IMR-90 (cell line): ENCODE data around the gene PDS5A. TPM values are rescaled to one million over a fixed set of nuclear protein-coding genes. Genes with fewer than 3 reads are reported as not detected.

Experiments used
- ATAC-seq: fragments of 200-7000 bp; cut with Tn5 transposase; 2 replicates; pipeline ENCODE4 v1.9.1; 2020; ENCODE audit warnings: low read depth, mild to moderate bottlenecking, moderate library complexity
- BruUV-seq: library from RNA; stranded (reverse); fragments of 400-500 nt; replicated peaks from 2 replicates; lab custom pipeline; 2021; lab: Mats Ljungman, UMichigan
- CTCF ChIA-PET: fragments of 300-600 bp; formaldehyde crosslinking; extraction: SDS; loops from one replicate; lab custom pipeline; 2021; ENCODE audit warnings: antibody characterized with exemption; lab: Yijun Ruan, JAX
- POLR2A ChIA-PET: fragments of 300-600 bp; sonication (Branson Sonifier 250); formaldehyde crosslinking; loops from one replicate; lab custom pipeline; 2022; ENCODE audit warnings: antibody characterized with exemption; ENCODE audit not compliant: unreplicated experiment; lab: Charles Lee
- DNase-seq: peaks from one replicate; pipeline ENCODE4 v3.0.0; 2013
- H2AFZ ChIP-seq: replicated peaks from 2 replicates; pipeline ENCODE3; 2013; ENCODE audit warnings: low read length, mild to moderate bottlenecking; ENCODE audit not compliant: poor library complexity
- H2AK5ac ChIP-seq: 2 replicates; pipeline ENCODE4 v1.6.1; 2013; ENCODE audit warnings: low read depth, low read length, inconsistent platforms
- H2AK9ac ChIP-seq: replicated peaks from 2 replicates; pipeline ENCODE3; 2013; ENCODE audit warnings: mild to moderate bottlenecking, low read depth, low read length, moderate library complexity; ENCODE audit not compliant: poor library complexity
- H2BK120ac ChIP-seq: 2 replicates; pipeline ENCODE4 v1.6.1; 2013; ENCODE audit warnings: low read depth, low read length, inconsistent platforms
- H2BK15ac ChIP-seq: 3 replicates; pipeline ENCODE4 v1.6.1; 2013; ENCODE audit warnings: low read depth, low read length, inconsistent platforms
- H2BK20ac ChIP-seq: 2 replicates; pipeline ENCODE4 v1.6.1; 2013; ENCODE audit warnings: low read depth, mild to moderate bottlenecking, inconsistent platforms, low read length, moderate library complexity
- H2BK5ac ChIP-seq: 2 replicates; pipeline ENCODE4 v1.6.1; 2013; ENCODE audit warnings: mild to moderate bottlenecking, low read depth, low read length, inconsistent platforms; ENCODE audit not compliant: poor library complexity, severe bottlenecking
- H3K14ac ChIP-seq: replicated peaks from 2 replicates; pipeline ENCODE4 v1.6.1; 2013; ENCODE audit warnings: low read depth, low read length, inconsistent platforms
- H3K18ac ChIP-seq: 2 replicates; pipeline ENCODE4 v1.6.1; 2013; ENCODE audit warnings: low read depth, low read length, control low read depth
- H3K23ac ChIP-seq: 2 replicates; pipeline ENCODE4 v1.6.1; 2013; ENCODE audit warnings: low read depth, low read length, inconsistent platforms
- H3K27ac ChIP-seq: 2 replicates; pipeline ENCODE4 v1.5.1; 2013; ENCODE audit warnings: mild to moderate bottlenecking, control low read depth, low read length; ENCODE audit not compliant: insufficient read depth
- H3K27me3 ChIP-seq: 2 replicates; pipeline ENCODE4 v1.6.1; 2013; ENCODE audit warnings: low read length; ENCODE audit not compliant: control insufficient read depth, insufficient read depth
- H3K36me3 ChIP-seq: 2 replicates; pipeline ENCODE4 v1.6.1; 2013; ENCODE audit warnings: low read length, mixed read lengths; ENCODE audit not compliant: control insufficient read depth, insufficient read depth
- H3K4ac ChIP-seq: 2 replicates; pipeline ENCODE4 v1.6.1; 2013; ENCODE audit warnings: low read depth, low read length, inconsistent platforms
- H3K4me1 ChIP-seq: 2 replicates; pipeline ENCODE4 v1.6.1; 2013; ENCODE audit warnings: low read length, mixed read lengths; ENCODE audit not compliant: control insufficient read depth, insufficient read depth
- H3K4me2 ChIP-seq: 2 replicates; pipeline ENCODE4 v1.6.1; 2013; ENCODE audit warnings: low read depth, mild to moderate bottlenecking, control low read depth, low read length, moderate library complexity
- H3K4me3 ChIP-seq: 2 replicates; pipeline ENCODE4 v1.5.1; 2013; ENCODE audit warnings: low read depth, mild to moderate bottlenecking, control low read depth, low read length, moderate library complexity; ENCODE audit not compliant: insufficient read depth
- H3K56ac ChIP-seq: 2 replicates; pipeline ENCODE4 v1.6.1; 2013; ENCODE audit warnings: low read length, inconsistent platforms; ENCODE audit not compliant: insufficient read depth; ENCODE audit errors: extremely low read depth
- H3K79me1 ChIP-seq, 2 experiments: 2 replicates each; pipeline ENCODE4 v1.6.1; 2013; ENCODE audit warnings: low read length in 2 of 2, inconsistent platforms in 1 of 2, low read depth in 1 of 2
- H3K9ac ChIP-seq: 2 replicates; pipeline ENCODE4 v1.6.1; 2013; ENCODE audit warnings: low read depth, low read length, control low read depth
- H3K9me1 ChIP-seq: 2 replicates; pipeline ENCODE4 v1.6.1; 2013; ENCODE audit warnings: low read length, inconsistent platforms; ENCODE audit not compliant: insufficient read depth
- H3K9me3 ChIP-seq: 2 replicates; pipeline ENCODE4 v1.6.1; 2013; ENCODE audit warnings: low read length; ENCODE audit not compliant: control insufficient read depth, insufficient read depth
- H4K20me1 ChIP-seq: 2 replicates; pipeline ENCODE4 v1.6.1; 2013; ENCODE audit warnings: low read length, inconsistent platforms; ENCODE audit not compliant: insufficient read depth
- H4K5ac ChIP-seq: 2 replicates; pipeline ENCODE4 v1.6.1; 2013; ENCODE audit warnings: mild to moderate bottlenecking, low read depth, low read length, control low read depth
- H4K8ac ChIP-seq, 2 experiments: 2 replicates each; pipeline ENCODE4 v1.6.1; 2013; ENCODE audit warnings: low read depth in 2 of 2, low read length in 2 of 2, control low read depth in 1 of 2, inconsistent platforms in 1 of 2
- H4K91ac ChIP-seq: 2 replicates; pipeline ENCODE4 v1.6.1; 2013; ENCODE audit warnings: low read depth, low read length, inconsistent platforms; ENCODE audit not compliant: insufficient read depth
- BHLHE40 ChIP-seq: fragments of 150-350 bp; IDR thresholded peaks from 2 replicates; pipeline ENCODE4 v1.6.1; 2016; ENCODE audit warnings: mild to moderate bottlenecking, low read depth, low read length
- CEBPB ChIP-seq: IDR thresholded peaks from 2 replicates; pipeline ENCODE4 v1.6.1; 2012; ENCODE audit warnings: low read depth, low read length, improper control_type of control experiment
- FOS ChIP-seq: fragments of 150-350 bp; IDR thresholded peaks from 2 replicates; pipeline ENCODE4 v1.6.1; 2016; ENCODE audit warnings: low read depth, low read length
- NFE2L2 ChIP-seq: fragments of 150-350 bp; IDR thresholded peaks from 2 replicates; pipeline ENCODE4 v1.6.1; 2016; ENCODE audit warnings: low read depth, mild to moderate bottlenecking, low read length
- WGBS, 2 experiments: methylation state at CpG; one replicate each; pipeline versions ENCODE4 v1.1.5 to v1.1.7; 2013; ENCODE audit warnings: missing lambda C conversion rate in 2 of 2; ENCODE audit not compliant: insufficient read length in 1 of 2; ENCODE audit errors: extremely low coverage in 2 of 2; 5-methylcytosine and 5-hydroxymethylcytosine counted together
- dilution Hi-C: fragments of 300-500 bp; cut with HindIII; formaldehyde crosslinking; loops from one replicate; pipeline ENCODE4 v1.14.3; 2018; ENCODE audit warnings: low sequenced_read_pairs; ENCODE audit not compliant: unreplicated experiment
- in situ Hi-C: fragments of 300-500 bp; cut with MboI; formaldehyde crosslinking; loops from 3 replicates; pipeline ENCODE4 v1.14.3; 2019; ENCODE audit warnings: low sequenced_read_pairs, inconsistent platforms, mixed read lengths
- intact Hi-C: fragments of 100-400 bp; cut with micrococcal nuclease; formaldehyde crosslinking; loops from 2 replicates; pipeline ENCODE4 v1.10.0; 2022
- polyA plus RNA-seq, 3 experiments: library from polyadenylated mRNA; depleted of rRNA; stranded (reverse); fragments of >200 nt; gene quantifications; 2 replicates each; pipeline ENCODE4 v1.2.3, GENCODE V29; 2012; ENCODE audit warnings: low replicate concordance in 1 of 3
- total RNA-seq: library from RNA; depleted of rRNA; stranded (reverse); fragments of >200 nt; gene quantifications from 2 replicates; pipeline ENCODE4 v1.2.3, GENCODE V29; 2012

The PDS5A gene
- total and polyA plus RNA-seq, 2 of the 4 experiments (the other 2 are of a cell fraction): 16.3 to 33.5 TPM

DNA sequence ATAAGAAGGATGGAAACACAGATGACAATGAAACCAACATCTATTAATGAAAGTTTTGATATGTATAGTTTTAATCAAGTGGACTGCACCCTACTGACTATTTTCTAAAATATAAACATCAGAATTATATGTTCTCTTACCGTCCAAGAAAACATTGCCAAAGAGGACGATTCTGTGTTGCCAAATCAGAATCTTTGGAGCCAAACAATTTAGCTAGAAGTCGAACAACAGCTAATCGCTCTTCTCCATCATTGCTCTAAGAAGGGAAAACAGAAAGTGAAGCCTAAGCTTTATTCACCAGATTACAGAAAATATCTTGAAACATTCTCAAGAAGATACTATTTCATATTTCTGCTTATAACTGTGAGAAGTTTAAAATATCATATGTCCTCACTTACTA is 64.2 kb downstream of the PDS5A start:
- Histone ChIP-seq H2BK15ac (no peak overlapping the region), H3K56ac (no peak overlapping the region), H3K14ac (no peak overlapping the region), H3K9me1 (no peaks in the 10 kb centered on the region), H4K5ac (no peak overlapping the region), H3K4ac (no peak overlapping the region), H3K9ac (no peak overlapping the region), H2BK20ac (no peak overlapping the region), H4K8ac (no peak overlapping the region), H3K4me3 (no peak overlapping the region), H3K23ac (no peak overlapping the region), H2AFZ (no peak overlapping the region), H3K4me2 (no peak overlapping the region), H4K91ac (no peak overlapping the region), H3K9me3 (no peaks in the 10 kb centered on the region), H3K18ac (no peak overlapping the region), H2AK9ac (no peak overlapping the region), H2BK5ac (no peak overlapping the region), H3K4me1 (no peaks in the 10 kb centered on the region), H3K79me1 (peaks cover 16 to 28% of the 10 kb centered on the region in 2 experiments), H2AK5ac (no peak overlapping the region), H3K27me3 (no peaks in the 10 kb centered on the region), H3K27ac (no peak overlapping the region), H4K20me1 (no peaks in the 10 kb centered on the region), H2BK120ac (no peak overlapping the region), H3K36me3 (peaks cover 26% of the 10 kb centered on the region)
- no peak for DNase-seq
- intact Hi-C loops: no loop called here
- in situ Hi-C loops: no loop called here
- POLR2A ChIA-PET: no interaction called here
- ATAC-seq: no peak
- WGBS, 2 experiments: no CpG with 5 or more reads among the region's 4 CpGs
- TF ChIP-seq NFE2L2 (no peak), CEBPB (no peak), FOS (no peak), BHLHE40 (no peak)
- CTCF ChIA-PET: no interaction called here
- dilution Hi-C loops: no loop called here
- BruUV-seq: no TSS peak
